ENCODE measurements around the gene CRMP1. TPM values are rescaled to one million over a fixed set of nuclear protein-coding genes. Genes with fewer than 3 reads are reported as not detected.

CRMP1 gene
- total and polyA plus RNA-seq, 2 of the 8 experiments (the other 6 are each of a cell fraction or from before 2014, with no cell fraction given) = 120 to 131 TPM

DNA sequence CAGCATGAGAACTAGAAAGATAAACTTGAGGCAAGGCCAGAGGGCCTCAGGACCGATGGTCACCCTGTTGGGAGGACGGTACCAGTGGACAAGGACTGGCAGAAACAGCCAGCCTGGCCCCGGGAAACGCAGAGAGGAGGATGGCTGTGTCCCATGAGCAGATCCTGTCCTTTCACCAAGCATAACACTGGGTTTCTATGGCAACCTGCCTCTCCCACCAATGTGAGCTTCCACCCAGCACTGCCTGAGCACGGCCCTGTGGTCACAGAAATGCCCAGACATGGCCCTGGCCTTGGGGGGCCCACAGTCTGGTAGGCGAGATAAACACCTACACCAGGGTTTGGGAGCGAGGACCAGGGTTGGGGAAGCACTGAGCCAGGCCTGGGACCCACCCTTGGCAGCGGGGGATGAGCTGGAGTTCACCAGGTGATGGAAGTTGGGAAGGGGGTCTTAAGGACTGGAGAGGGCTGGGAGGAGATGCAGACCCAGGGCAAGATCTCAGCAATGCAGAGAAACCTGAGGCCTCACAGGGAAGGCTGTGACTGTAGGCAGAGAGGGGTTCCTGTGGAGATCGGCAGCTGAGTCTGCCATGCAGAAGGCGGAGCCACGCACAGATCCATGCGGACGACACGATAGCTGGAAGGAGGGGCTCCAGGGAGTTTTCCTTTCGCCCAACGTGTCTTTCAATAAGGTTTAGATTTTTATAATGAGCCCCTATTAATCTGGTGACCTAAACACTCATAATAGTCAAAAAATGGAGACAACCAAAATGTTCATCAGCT is 32.7 kb upstream of the CRMP1 start:
- FAIRE-seq (no peak), DNase-seq (ENCODE audit: low read depth in 1 of 2, low spot score in 2 of 2) (no peak)
- no peak overlapping the region for H3K56ac ChIP-seq (replicated peaks; ENCODE audit: insufficient read length, low read depth, low read length)

More for the DNA sequence above, 32.7 kb upstream of the CRMP1 start:
- Histone ChIP-seq H2AFZ (ENCODE audit: low read length) (no peak overlapping the region), H2BK120ac (replicated peaks; ENCODE audit: low read depth, low read length) (no peak overlapping the region), H3K23me2 (ENCODE audit: low read depth, low read length) (peaks cover 2% of the 10 kb centered on the region; the same call in 1 of the 2 replicates), H3K9me3 (ENCODE audit: insufficient read depth in 2 of 2, low read depth in 1 of 2, low read length in 1 of 2) (no peaks in the 10 kb centered on the region), H3K4me3 (ENCODE audit: extremely low read depth in 1 of 4, insufficient read depth in 2 of 4, low read depth in 3 of 4, low read length in 4 of 4) (no peak overlapping the region), H3K36me3 (ENCODE audit: control insufficient read depth in 2 of 4, insufficient read depth in 4 of 4, low read length in 3 of 4) (no peaks in the 10 kb centered on the region), H3K4me1 (replicated peaks in 1 of 4; ENCODE audit: control insufficient read depth in 3 of 4, insufficient read depth in 4 of 4, low read length in 3 of 4) (peaks cover 0 to 7% (median 1%) of the 10 kb centered on the region in 4 experiments; a peak in 3 of 7 replicates), H3K4ac (replicated peaks; ENCODE audit: insufficient read length, low read depth, low read length) (no peak overlapping the region), H3K23ac (ENCODE audit: insufficient read length) (no peak overlapping the region), H3K27ac (ENCODE audit: low read depth, low read length) (no peak overlapping the region), H4K91ac (replicated peaks; ENCODE audit: insufficient read length, low read length) (peak overlapping the region; percentile 20), H2BK20ac (ENCODE audit: low read length) (peak overlapping the region; percentile 90; the same call in 1 of the 2 replicates), H3K18ac (ENCODE audit: extremely low read depth, low read length) (no peak overlapping the region; the same call in 1 of the 2 replicates), H3K9ac (replicated peaks in 1 of 4; ENCODE audit: extremely low read depth in 1 of 4, low read depth in 3 of 4, low read length in 3 of 4) (no peak overlapping the region), H2AK5ac (ENCODE audit: low read depth, low read length) (no peak overlapping the region), H3K14ac (ENCODE audit: insufficient read length) (no peak overlapping the region), H3K4me2 (ENCODE audit: insufficient read depth in 1 of 2, low read depth in 2 of 2, low read length in 2 of 2) (no peak overlapping the region), H2BK15ac (ENCODE audit: low read length) (no peak overlapping the region), H4K5ac (ENCODE audit: insufficient read length, low read depth, low read length) (no peak overlapping the region), H3K79me2 (ENCODE audit: control insufficient read depth in 1 of 2, insufficient read depth in 2 of 2, low read length in 2 of 2) (no peaks in the 10 kb centered on the region), H4K20me1 (replicated peaks in 1 of 2; ENCODE audit: control insufficient read depth in 1 of 2, insufficient read depth in 2 of 2, low read length in 2 of 2) (no peaks in the 10 kb centered on the region), H3K79me1 (ENCODE audit: low read depth, low read length) (no peaks in the 10 kb centered on the region), H2BK5ac (ENCODE audit: low read depth, low read length) (peak overlapping the region; percentile 2; the same call in 1 of the 2 replicates), H4K8ac (ENCODE audit: extremely low read depth, insufficient read depth, low read length) (peak overlapping the region; percentile 11), H2BK12ac (ENCODE audit: low read depth, low read length) (0 out of 2 replicates have a peak overlapping the region, but pooled peaks have one; percentile 17), H3K27me3 (replicated peaks in 1 of 4; ENCODE audit: control insufficient read depth in 3 of 4, extremely low read depth in 1 of 4, insufficient read depth in 3 of 4, low read length in 3 of 4) (peaks cover 0 to 2% (median under 1%) of the 10 kb centered on the region in 4 experiments; a peak in 2 of 7 replicates)
- 77% methylated on average over 16 of the region's 16 CpGs; no CpG with 5 or more reads in 1 of the 2 experiments for WGBS, 2 experiments (ENCODE audit: extremely low coverage in 1 of 2, insufficient coverage in 1 of 2, insufficient read length in 1 of 2, insufficient replicate concordance in 2 of 2, low coverage in 1 of 2, low lambda C conversion rate in 2 of 2, missing lambda C conversion rate in 1 of 2)
- ChIA-PET CTCF (ENCODE audit: partially characterized antibody) (interaction anchor here (1.0 to 1.8 kb wide), 4 partner anchors 9 to 72 kb away, joined by 3 to 6 read pairs (median 4); no protein-coding TSS in a partner anchor), POLR2A (ENCODE audit: partially characterized antibody) (interaction anchor here (0.8 kb wide), 1 partner anchor 9 kb away, joined by 3 read pairs; no protein-coding TSS in a partner anchor)
- TF ChIP-seq TAF7 (optimal IDR thresholded peaks at IDR 0.05; ENCODE audit: borderline replicate concordance, low read depth, low read length) = no peak

All from H1 (cell line).